Lower lobe of right lung (tissue), 2 donors: ENCODE data around the gene SCN2B. TPM values are rescaled to one million over a fixed set of nuclear protein-coding genes. Genes with fewer than 3 reads are reported as not detected.

ENCODE experiments used
- ATAC-seq, 2 donors: fragments of 200-7000 bp; cut with Tn5 transposase; one replicate each; pipeline ENCODE4 v1.9.1; 2020 to 2022; ENCODE audit warnings: mild to moderate bottlenecking in 2 of 2, moderate library complexity in 2 of 2
- DNase-seq: peaks from one replicate; pipeline ENCODE4 v3.0.0-alpha.2; 2020
- H3K27ac ChIP-seq: fragments of 200-600 bp; one replicate; pipeline ENCODE4 v1.8.0; 2022
- H3K27me3 ChIP-seq: fragments of 200-600 bp; one replicate; pipeline ENCODE4 v1.8.0; 2022; ENCODE audit warnings: low read depth
- H3K36me3 ChIP-seq: fragments of 200-600 bp; one replicate; pipeline ENCODE4 v1.8.0; 2022; ENCODE audit warnings: mild to moderate bottlenecking
- H3K4me1 ChIP-seq: fragments of 200-600 bp; one replicate; pipeline ENCODE4 v1.8.0; 2022
- H3K4me3 ChIP-seq: fragments of 200-600 bp; one replicate; pipeline ENCODE4 v1.8.0; 2022; ENCODE audit warnings: mild to moderate bottlenecking
- H3K9me3 ChIP-seq: fragments of 200-600 bp; one replicate; pipeline ENCODE4 v1.8.0; 2022
- CTCF ChIP-seq: fragments of 200-600 bp; IDR thresholded peaks from one replicate; pipeline ENCODE4 v1.8.0; 2022; ENCODE audit warnings: antibody characterized with exemption, mild to moderate bottlenecking
- intact Hi-C: fragments of 100-400 bp; cut with DNase I; formaldehyde crosslinking; loops from one replicate; pipeline ENCODE4 v1.11.0; 2022
- total RNA-seq: library from RNA; stranded (reverse); fragmentation: NEBNext Ultra II Directional; extraction: Animal tissue kit (Norgen Biotek cat#: 25700); gene quantifications from one replicate; pipeline ENCODE4 v1.2.1, GENCODE V29; 2021
- donor health status: DM: no; HTN: yes; CAD: no; lungs with severe emphysema.

SCN2B gene
- total RNA-seq, 1 donor from 2014 or later: 1.6 TPM

GRCh38 chr11:118115048-118115447 is 61.4 kb downstream of the SCN2B start:
- ATAC-seq: no peak
- Histone ChIP-seq H3K27me3 (no peaks in the 10 kb centered on the region), H3K36me3 (no peaks in the 10 kb centered on the region), H3K4me3 (no peak overlapping the region), H3K9me3 (no peaks in the 10 kb centered on the region), H3K27ac (no peak overlapping the region), H3K4me1 (no peaks in the 10 kb centered on the region)
- DNase-seq: no peak
- TF ChIP-seq CTCF: no peak
- intact Hi-C loops: no loop called here

- Histone ChIP-seq H3K27ac (no peak overlapping the region), H3K4me1 (no peaks in the 10 kb centered on the region), H3K27me3 (no peaks in the 10 kb centered on the region), H3K36me3 (no peaks in the 10 kb centered on the region), H3K9me3 (no peaks in the 10 kb centered on the region), H3K4me3 (no peak overlapping the region)
- TF ChIP-seq CTCF: no peak
- DNase-seq: no peak
- no peak for ATAC-seq
- intact Hi-C loops: no loop called here
Measured at GRCh38 chr11:118114266-118114665, 62.2 kb downstream of the SCN2B start.

GRCh38 chr11:118112711-118113430 is 63.6 kb downstream of the SCN2B start:
- no peaks in the 10 kb centered on the region for H3K36me3 ChIP-seq
- TF ChIP-seq CTCF: no peak
- no peak overlapping the region for H3K27ac ChIP-seq
- intact Hi-C loops: no loop called here
- ATAC-seq: no peak
- H3K4me1 ChIP-seq: no peaks in the 10 kb centered on the region
- no peak for DNase-seq
- H3K9me3 ChIP-seq: no peaks in the 10 kb centered on the region
- no peaks in the 10 kb centered on the region for H3K27me3 ChIP-seq
- H3K4me3 ChIP-seq: no peak overlapping the region

Other genes starting within 250 kb of the SCN2B start
- 7.0 TPM for gene TMPRSS13, start 247.2 kb downstream of the SCN2B start, total RNA-seq
- gene IL10RA, start 190.2 kb downstream of the SCN2B start, total RNA-seq: 37.7 TPM
- gene TMPRSS4, start 99.6 kb downstream of the SCN2B start, total RNA-seq: 7.9 TPM
- not detected for gene SMIM35, start 89.7 kb downstream of the SCN2B start, total RNA-seq
- gene SCN4B, start 23.8 kb downstream of the SCN2B start, total RNA-seq: 6.0 TPM
- 163 TPM for gene JAML, start 48.4 kb upstream of the SCN2B start, total RNA-seq
- 12.8 TPM for gene MPZL3, start 75.7 kb upstream of the SCN2B start, total RNA-seq
- 85.3 TPM for gene MPZL2, start 87.7 kb upstream of the SCN2B start, total RNA-seq
- gene CD3E, start 128.1 kb upstream of the SCN2B start, total RNA-seq: 9.9 TPM
- 7.4 TPM for gene CD3D, start 166.1 kb upstream of the SCN2B start, total RNA-seq
- gene CD3G, start 167.7 kb upstream of the SCN2B start, total RNA-seq: 4.0 TPM
- gene UBE4A, start 183.0 kb upstream of the SCN2B start, total RNA-seq: 40.8 TPM
- 154 TPM for gene ATP5MG, start 225.0 kb upstream of the SCN2B start, total RNA-seq